Panc1 (cell line): ENCODE data around the gene CACNA1D. TPM values are rescaled to one million over a fixed set of nuclear protein-coding genes. Genes with fewer than 3 reads are reported as not detected.

Experiments
- ATAC-seq: fragments of 200-7000 bp; cut with Tn5 transposase; 2 replicates; pipeline ENCODE4 v1.9.1; 2020; ENCODE audit warnings: mild to moderate bottlenecking, moderate library complexity
- BruUV-seq: library from RNA; stranded (reverse); fragments of 400-500 nt; replicated peaks from 2 replicates; lab custom pipeline; 2021; lab: Mats Ljungman, UMichigan
- CTCF ChIA-PET: fragments of 300-600 bp; sonication (Branson Sonifier 250); formaldehyde crosslinking; loops from one replicate; lab custom pipeline; 2022; ENCODE audit warnings: antibody characterized with exemption; lab: Charles Lee
- POLR2A ChIA-PET: fragments of 300-600 bp; sonication (Branson Sonifier 250); formaldehyde crosslinking; loops from one replicate; lab custom pipeline; 2022; ENCODE audit warnings: antibody characterized with exemption; lab: Charles Lee
- DNase-seq: peaks from one replicate; pipeline ENCODE4 v3.0.0-alpha.2; 2010; ENCODE audit warnings: low read depth, low spot score
- H3K27ac ChIP-seq: 2 replicates; pipeline ENCODE4 v1.5.1; 2011; ENCODE audit warnings: mild to moderate bottlenecking, low read length, inconsistent platforms
- H3K27me3 ChIP-seq: fragments of 200-500 bp; sonication (Bioruptor generic); 2 replicates; pipeline ENCODE4 v1.6.0; 2014; ENCODE audit warnings: low read length, inconsistent platforms; ENCODE audit not compliant: control insufficient read depth, insufficient read depth
- H3K36me3 ChIP-seq: fragments of 200-500 bp; sonication (Bioruptor generic); 2 replicates; pipeline ENCODE4 v1.5.1; 2014; ENCODE audit warnings: inconsistent platforms, mild to moderate bottlenecking, low read length, moderate library complexity; ENCODE audit not compliant: control insufficient read depth, insufficient read depth
- H3K4me1 ChIP-seq: 2 replicates; pipeline ENCODE4 v1.5.1; 2011; ENCODE audit warnings: inconsistent platforms, mild to moderate bottlenecking, low read length, moderate library complexity; ENCODE audit not compliant: control insufficient read depth, insufficient read depth
- H3K4me3 ChIP-seq, 2 experiments: 2 replicates each; pipeline ENCODE4 v1.5.1; 2011 to 2012; ENCODE audit warnings: low read depth in 2 of 2, low read length in 2 of 2, mild to moderate bottlenecking in 2 of 2, inconsistent platforms in 1 of 2, moderate library complexity in 1 of 2
- H3K9me3 ChIP-seq: fragments of 200-500 bp; sonication (Bioruptor generic); 2 replicates; pipeline ENCODE4 v1.5.1; 2014; ENCODE audit warnings: low read depth, mild to moderate bottlenecking, inconsistent platforms, low read length, moderate library complexity; ENCODE audit not compliant: control insufficient read depth, insufficient read depth
- POLR2AphosphoS5 ChIP-seq: IDR thresholded peaks from 2 replicates; pipeline ENCODE4 v1.6.1; 2012; ENCODE audit warnings: mild to moderate bottlenecking, low read depth, low read length, moderate library complexity
- SIN3A ChIP-seq: IDR thresholded peaks from 2 replicates; pipeline ENCODE4 v1.6.1; 2012; ENCODE audit warnings: low read depth, mild to moderate bottlenecking, low read length, moderate library complexity, borderline replicate concordance; ENCODE audit not compliant: insufficient read depth
- TCF7L2 ChIP-seq: IDR thresholded peaks from 2 replicates; pipeline ENCODE4 v1.6.1; 2011; ENCODE audit warnings: mild to moderate bottlenecking, low read depth, low read length, inconsistent platforms
- in situ Hi-C: cut with HindIII; loops from 2 replicates; pipeline ENCODE4 v1.10.0; 2016; ENCODE audit warnings: low sequenced_read_pairs, low pct_unique_long_range_greater_than_20kb
- intact Hi-C: fragments of 100-400 bp; cut with micrococcal nuclease; formaldehyde crosslinking; loops from one replicate; pipeline ENCODE4 v1.10.0; 2022; ENCODE audit not compliant: unreplicated experiment
- total RNA-seq: library from RNA; stranded (reverse); gene quantifications from one replicate; pipeline ENCODE4 v1.2.1, GENCODE V29; 2021; ENCODE audit not compliant: unreplicated experiment
- TF ChIP-seq, protein P1 (sequence below): fragments of 450-650 bp; IDR thresholded peaks from 2 replicates; pipeline ENCODE4 v1.5.1; 2017; ENCODE audit warnings: mild to moderate bottlenecking
- TF ChIP-seq, protein P2 (sequence below), 2 experiments: IDR thresholded peaks; 2 replicates each; pipeline ENCODE4 v1.6.1; 2011 to 2012; ENCODE audit warnings: low read depth in 2 of 2, control low read depth in 1 of 2, low read length in 1 of 2, mild to moderate bottlenecking in 1 of 2, moderate library complexity in 1 of 2; ENCODE audit not compliant: insufficient read depth in 1 of 2

The CACNA1D gene
- total RNA-seq, 1 experiment from 2014 or later: 23.0 TPM

DNA sequence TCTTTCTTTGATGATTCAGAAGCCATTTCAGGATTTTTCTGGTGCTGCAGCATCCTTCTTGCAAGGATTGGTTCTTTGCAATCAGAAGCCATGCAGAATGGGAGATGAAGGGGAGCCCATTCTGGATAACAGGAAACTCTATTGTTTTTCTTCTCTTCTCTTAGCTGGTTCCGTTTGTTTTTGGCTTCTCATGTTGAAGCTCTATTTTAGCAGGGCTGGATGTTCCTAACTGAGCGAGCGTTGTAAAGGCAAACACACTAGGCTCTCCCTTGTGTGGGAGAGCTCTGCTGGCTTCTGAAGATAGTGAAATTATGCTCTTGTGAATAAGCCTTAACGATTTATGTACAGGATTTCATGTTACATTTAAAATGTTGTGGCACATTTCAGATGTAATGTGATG, 8.3 kb downstream of the CACNA1D start:
- intact Hi-C loops: no loop called here
- CTCF ChIA-PET: interaction anchor here (0.6 to 0.7 kb wide), 2 partner anchors 125 to 128 kb away, joined by 3 to 4 read pairs; no protein-coding TSS in a partner anchor
- no TSS peak for BruUV-seq

DNA sequence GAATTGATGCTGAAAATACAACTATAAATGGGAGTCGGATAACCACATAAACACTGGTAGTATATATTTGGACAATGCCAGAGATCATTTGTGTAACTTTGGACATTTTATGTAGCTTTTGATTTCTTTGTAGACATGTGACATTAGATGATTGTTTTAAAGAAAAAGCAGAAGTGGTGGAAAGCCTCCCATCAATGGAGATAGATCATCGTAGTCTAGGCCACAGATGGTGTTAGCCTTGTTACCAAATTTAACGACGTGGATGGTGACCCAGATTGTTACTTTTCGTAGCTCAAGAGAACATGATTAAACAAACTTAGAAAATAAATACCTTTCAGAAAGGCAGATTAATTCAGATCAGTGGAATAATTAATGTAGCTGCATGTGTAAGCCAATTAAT, 8.8 kb downstream of the CACNA1D start:
- no peak for TF ChIP-seq SIN3A
- TF ChIP-seq POLR2AphosphoS5: no peak
- TF ChIP-seq, protein P1, sequence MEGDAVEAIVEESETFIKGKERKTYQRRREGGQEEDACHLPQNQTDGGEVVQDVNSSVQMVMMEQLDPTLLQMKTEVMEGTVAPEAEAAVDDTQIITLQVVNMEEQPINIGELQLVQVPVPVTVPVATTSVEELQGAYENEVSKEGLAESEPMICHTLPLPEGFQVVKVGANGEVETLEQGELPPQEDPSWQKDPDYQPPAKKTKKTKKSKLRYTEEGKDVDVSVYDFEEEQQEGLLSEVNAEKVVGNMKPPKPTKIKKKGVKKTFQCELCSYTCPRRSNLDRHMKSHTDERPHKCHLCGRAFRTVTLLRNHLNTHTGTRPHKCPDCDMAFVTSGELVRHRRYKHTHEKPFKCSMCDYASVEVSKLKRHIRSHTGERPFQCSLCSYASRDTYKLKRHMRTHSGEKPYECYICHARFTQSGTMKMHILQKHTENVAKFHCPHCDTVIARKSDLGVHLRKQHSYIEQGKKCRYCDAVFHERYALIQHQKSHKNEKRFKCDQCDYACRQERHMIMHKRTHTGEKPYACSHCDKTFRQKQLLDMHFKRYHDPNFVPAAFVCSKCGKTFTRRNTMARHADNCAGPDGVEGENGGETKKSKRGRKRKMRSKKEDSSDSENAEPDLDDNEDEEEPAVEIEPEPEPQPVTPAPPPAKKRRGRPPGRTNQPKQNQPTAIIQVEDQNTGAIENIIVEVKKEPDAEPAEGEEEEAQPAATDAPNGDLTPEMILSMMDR: no peak
- TF ChIP-seq TCF7L2: no peak
- TF ChIP-seq, protein P2, sequence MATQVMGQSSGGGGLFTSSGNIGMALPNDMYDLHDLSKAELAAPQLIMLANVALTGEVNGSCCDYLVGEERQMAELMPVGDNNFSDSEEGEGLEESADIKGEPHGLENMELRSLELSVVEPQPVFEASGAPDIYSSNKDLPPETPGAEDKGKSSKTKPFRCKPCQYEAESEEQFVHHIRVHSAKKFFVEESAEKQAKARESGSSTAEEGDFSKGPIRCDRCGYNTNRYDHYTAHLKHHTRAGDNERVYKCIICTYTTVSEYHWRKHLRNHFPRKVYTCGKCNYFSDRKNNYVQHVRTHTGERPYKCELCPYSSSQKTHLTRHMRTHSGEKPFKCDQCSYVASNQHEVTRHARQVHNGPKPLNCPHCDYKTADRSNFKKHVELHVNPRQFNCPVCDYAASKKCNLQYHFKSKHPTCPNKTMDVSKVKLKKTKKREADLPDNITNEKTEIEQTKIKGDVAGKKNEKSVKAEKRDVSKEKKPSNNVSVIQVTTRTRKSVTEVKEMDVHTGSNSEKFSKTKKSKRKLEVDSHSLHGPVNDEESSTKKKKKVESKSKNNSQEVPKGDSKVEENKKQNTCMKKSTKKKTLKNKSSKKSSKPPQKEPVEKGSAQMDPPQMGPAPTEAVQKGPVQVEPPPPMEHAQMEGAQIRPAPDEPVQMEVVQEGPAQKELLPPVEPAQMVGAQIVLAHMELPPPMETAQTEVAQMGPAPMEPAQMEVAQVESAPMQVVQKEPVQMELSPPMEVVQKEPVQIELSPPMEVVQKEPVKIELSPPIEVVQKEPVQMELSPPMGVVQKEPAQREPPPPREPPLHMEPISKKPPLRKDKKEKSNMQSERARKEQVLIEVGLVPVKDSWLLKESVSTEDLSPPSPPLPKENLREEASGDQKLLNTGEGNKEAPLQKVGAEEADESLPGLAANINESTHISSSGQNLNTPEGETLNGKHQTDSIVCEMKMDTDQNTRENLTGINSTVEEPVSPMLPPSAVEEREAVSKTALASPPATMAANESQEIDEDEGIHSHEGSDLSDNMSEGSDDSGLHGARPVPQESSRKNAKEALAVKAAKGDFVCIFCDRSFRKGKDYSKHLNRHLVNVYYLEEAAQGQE (IDR thresholded peaks at IDR 0.05; ENCODE audit: insufficient read depth in 1 of 2, low read depth in 2 of 2, low read length in 1 of 2): no peak
- CTCF ChIA-PET: no interaction called here
- no peak overlapping the region for H3K4me3 ChIP-seq
- no peak overlapping the region for H3K27ac ChIP-seq
- no peaks in the 10 kb centered on the region for H3K27me3 ChIP-seq
- BruUV-seq: no TSS peak
- no peak for DNase-seq
- peaks cover 17% of the 10 kb centered on the region; the same call in 1 of the 2 replicates for H3K4me1 ChIP-seq
- no peaks in the 10 kb centered on the region for H3K9me3 ChIP-seq
- intact Hi-C loops: no loop called here
- ATAC-seq: no peak
- in situ Hi-C loops: no loop called here
- H3K36me3 ChIP-seq: no peaks in the 10 kb centered on the region
- POLR2A ChIA-PET: interaction anchor here (0.6 kb wide), 2 partner anchors 218 to 330 kb away, joined by 6 to 14 read pairs; no protein-coding TSS in a partner anchor

More for the DNA sequence above, 8.3 kb downstream of the CACNA1D start:
- no peaks in the 10 kb centered on the region for H3K27me3 ChIP-seq
- peaks cover 22% of the 10 kb centered on the region; the same call in 1 of the 2 replicates for H3K4me1 ChIP-seq
- no peak overlapping the region for H3K27ac ChIP-seq
- TF ChIP-seq, protein P1: no peak
- TF ChIP-seq, protein P2 (IDR thresholded peaks at IDR 0.05; ENCODE audit: insufficient read depth in 1 of 2, low read depth in 2 of 2, low read length in 1 of 2): no peak
- TF ChIP-seq POLR2AphosphoS5 (no peak), SIN3A (no peak), TCF7L2 (no peak)
- in situ Hi-C loops: no loop called here
- H3K9me3 ChIP-seq: no peaks in the 10 kb centered on the region
- ATAC-seq: no peak
- POLR2A ChIA-PET: no interaction called here
- DNase-seq: no peak
- H3K4me3 ChIP-seq: no peak overlapping the region
- H3K36me3 ChIP-seq: no peaks in the 10 kb centered on the region
